HG02610 (cell line): Measurements from ENCODE around the gene FAM217B.

Source experiments
- ATAC-seq: cut with Tn5 transposase; IDR thresholded peaks from one replicate; pipeline ENCODE4 v1.9.1; 2021; ENCODE audit warnings: mild to moderate bottlenecking, moderate library complexity; ENCODE audit not compliant: unreplicated experiment

Gene FAM217B

GRCh38 chr20:59972037-59972801 lies 32.0 kb downstream of the FAM217B start:
- ATAC-seq = no peak

DNA sequence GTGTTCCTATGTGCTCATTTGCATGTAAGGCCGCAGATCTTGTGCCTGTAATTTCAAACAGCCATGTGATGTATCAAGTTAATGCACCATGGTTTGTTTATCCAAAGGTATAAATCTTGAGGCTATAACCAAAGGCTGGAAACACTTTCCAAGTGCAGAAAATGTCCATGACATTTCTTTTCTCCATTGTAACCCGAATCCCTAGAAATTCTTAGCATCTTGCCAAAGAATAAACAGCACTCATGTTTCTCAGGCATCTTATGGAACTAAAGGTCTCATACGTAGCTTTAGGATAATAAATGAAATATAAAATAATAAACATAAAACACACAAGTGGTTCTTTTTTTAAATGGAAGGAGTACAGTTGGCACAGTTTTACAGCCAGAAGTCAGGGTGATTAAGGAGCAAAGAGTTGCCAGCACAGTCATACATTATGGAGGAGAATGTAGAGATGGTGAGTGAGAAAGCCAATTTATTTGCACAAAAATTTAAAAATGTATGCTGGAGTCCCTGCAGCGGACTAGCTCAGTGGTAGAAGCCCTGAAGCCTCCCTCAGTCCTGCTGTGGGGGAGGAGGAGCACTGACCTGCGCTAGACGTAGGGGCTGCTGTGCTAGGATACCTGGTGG lies 36.1 kb downstream of the FAM217B start:
- ATAC-seq = no peak

DNA sequence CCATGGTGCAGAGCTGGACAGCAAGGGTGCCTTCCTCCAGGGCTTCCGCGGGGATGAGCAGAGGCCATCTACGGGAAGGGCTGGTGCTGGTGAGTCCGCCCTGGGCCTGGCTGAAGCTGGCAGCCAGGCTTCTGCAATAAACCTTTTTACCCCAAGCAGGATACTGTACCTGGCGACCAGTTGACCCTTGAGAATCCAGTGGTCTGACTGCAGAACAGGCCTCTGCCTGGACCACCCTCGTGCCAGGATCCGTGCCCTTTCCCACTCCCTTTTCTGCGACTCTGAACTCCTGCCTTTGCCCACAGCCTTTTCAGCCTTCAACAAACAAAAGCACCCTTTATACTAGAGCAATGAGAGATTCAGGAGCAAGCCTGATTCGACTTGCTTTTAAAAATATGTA lies 36.9 kb downstream of the FAM217B start:
- ATAC-seq = no peak

DNA sequence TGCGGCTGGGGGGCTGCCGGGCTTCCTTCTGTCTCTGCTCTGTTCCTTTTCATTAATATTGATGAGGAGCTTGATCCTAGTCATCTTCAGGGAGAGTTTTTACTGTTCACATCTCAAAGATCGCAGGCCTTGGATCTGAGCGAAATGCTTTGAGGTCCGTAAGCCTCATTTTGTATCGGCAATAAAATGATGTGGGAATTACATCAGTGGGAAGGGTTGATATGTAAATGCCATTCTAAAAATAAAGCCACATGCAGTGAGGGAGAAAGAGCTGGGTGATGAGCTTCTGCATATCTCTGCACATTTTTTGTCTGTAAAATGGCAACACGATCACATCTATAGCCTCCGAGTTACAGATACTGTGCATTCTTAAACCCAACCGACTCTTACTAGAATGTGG lies 42.9 kb downstream of the FAM217B start:
- ATAC-seq = no peak

GRCh38 chr20:59984541-59984940 lies 44.4 kb downstream of the FAM217B start:
- no peak for ATAC-seq

DNA sequence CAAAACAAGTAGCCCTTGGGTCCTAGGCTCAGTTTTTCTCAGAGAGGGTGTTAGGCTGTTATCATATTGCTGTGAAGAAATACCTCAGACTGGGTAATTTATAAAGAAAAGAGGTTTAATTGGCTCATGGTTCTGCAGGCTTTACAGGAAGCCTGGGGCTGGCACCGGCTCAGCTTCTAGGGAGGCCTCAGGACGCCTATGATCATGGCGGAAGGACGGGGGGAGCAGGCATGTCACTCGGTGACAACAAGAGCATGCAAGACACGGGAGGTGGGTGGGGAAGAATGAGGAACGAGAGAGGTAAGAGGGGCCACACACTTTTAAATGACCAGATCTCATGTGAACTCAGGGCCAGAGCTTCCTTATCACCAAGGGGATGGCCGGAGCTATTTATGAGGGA lies 45.0 kb downstream of the FAM217B start:
- ATAC-seq = no peak

DNA sequence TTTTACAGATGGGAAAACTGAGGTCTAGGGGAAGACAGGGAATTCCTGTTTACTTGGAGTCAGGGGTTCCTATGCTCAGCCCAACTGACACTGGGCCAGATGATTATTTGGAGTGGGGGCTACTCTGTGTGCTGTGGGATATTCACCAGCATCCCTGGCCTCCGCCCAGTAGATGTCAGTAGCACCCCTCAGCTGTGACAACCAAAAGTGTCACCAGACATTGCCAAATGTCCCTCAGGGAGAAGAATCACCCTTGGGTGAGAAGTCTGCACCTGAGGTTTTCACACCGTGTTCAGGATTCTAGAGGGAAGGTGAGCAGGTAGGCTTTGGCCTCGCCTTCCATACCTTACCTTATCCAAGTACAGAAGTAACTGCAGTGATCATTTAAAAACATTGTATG lies 45.7 kb downstream of the FAM217B start:
- no peak for ATAC-seq

DNA sequence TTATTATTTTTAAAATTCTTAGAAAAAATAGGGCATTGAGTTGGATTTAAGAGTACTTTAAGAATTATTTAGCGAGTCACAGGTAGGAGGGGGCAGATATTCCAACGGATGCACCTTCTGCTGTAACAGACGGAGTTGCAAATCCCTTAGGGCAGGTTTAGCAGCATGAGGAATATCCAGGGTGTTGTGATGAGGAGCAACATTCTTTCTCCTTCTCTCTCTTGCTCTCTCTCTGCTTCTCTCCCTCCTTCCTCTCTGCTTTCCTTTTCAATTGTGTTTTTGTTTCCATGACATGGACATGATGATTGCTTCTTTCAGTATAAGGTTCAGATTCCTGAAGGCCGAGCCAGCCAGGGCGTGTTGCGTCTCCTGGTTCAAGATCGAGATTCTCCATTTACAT lies 46.9 kb downstream of the FAM217B start:
- ATAC-seq = no peak

DNA sequence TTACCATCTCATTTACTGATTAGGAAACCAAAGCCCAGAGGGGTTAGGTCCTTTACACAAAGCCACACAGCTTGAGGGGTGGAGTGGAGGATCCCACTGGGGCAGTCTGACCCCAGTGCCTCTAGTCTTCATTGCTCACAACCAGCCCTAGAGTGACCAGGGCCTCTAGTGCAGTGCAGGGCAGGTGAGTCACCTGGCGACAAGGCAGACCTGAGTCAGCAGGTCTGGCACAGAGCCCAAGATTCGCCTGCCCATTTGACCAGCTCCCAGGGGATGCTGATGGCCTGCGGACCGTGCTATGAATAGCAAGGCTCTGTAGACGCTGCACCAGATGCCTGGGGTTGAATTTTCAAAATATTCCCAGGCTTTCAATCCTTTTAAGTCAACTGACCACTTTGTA lies 48.0 kb downstream of the FAM217B start:
- ATAC-seq = no peak

DNA sequence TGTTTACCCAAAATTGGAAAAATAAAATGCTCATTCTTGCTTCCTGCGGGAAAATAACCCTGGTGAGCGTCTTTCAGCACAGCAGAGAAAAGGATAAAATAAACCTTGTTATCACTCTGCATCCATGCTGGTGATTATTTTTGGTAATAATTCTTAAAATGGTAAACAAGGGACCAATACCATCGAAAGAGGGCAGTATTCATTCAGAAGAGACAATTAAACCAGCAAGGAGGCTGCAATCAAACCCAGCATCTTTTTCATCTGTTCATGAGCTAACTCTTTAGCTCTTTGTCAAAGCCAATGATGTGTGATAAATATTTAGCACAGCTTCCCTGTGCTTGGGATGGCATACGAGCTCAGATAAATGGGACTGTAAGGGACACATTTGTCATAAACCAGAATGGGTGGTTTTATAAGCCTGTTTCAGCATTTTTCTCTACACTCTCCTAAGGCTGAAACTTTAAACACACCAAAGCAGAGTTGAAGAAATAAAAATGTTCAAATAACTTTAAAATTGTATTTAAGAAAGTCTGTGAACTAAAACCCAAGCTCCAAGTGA lies 52.4 kb downstream of the FAM217B start:
- ATAC-seq = no peak

DNA sequence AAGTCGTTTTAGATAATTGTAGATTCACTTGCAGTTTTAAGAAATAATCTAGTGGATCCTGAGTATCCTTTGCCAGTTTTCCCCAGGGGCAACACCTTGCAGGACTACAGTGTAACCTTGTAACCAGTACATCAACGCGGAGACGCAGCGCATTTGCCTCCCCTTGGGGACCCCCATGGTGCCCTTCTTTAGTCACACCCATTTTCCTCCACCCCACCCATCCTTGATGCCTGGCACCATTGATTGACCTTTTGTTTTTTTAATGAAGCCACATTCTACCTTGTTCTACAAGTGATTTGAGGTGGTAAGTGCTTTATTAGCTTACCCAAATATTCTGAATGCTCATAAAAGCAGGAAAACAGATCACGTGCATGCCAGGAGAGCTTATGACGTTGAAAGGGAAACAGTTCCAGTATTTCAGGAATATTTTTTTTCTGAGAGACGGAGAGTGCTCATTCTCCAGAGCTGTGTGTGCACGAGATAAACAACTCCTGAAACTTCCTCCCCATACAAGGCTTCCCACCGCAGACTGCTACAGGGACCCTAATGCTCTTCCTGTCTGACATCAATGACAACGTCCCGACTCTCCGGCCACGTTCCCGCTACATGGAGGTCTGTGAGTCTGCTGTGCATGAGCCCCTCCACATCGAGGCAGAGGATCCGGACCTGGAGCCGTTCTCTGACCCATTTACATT lies 53.7 kb downstream of the FAM217B start:
- no peak for ATAC-seq

GRCh38 chr20:59994697-59995122 lies 54.5 kb downstream of the FAM217B start:
- no peak for ATAC-seq

DNA sequence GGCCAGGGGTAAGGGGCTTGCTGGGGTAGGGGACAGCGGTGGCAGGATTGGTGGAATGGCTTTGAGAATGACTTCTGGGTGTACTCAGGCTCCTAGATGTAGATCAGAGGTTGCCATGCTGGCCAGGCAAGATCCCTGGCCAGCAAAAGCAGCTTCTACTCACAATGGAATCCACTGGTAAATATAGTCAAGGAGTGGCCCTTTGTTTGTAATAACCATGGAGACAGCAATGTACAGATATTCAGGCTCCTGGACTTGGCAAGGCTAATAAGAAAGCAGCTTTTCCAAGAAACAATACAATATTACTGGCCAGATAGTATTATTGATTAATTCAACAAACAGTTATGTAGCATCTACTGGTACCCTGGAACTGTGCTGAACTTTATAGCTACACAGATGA lies 55.9 kb downstream of the FAM217B start:
- ATAC-seq = no peak

- ATAC-seq = no peak
These were observed 57.7 kb downstream of the FAM217B start for GRCh38 chr20:59997896-59998295.
